MM.1S (cell line): Measurements from ENCODE around the gene KCMF1.
A peak's percentile ranks its signal among the peaks of the same experiment; 100 is the strongest.

Experiments
- DNase-seq: peaks from one replicate; pipeline ENCODE4 v3.0.0-alpha.2; 2015
- H2AFZ ChIP-seq: fragments of 300-600 bp; sonication (generic); 2 replicates; pipeline ENCODE4 v1.6.0; 2016; ENCODE audit warnings: antibody characterized with exemption, low read length
- H3F3A ChIP-seq: fragments of 300-600 bp; sonication (generic); 2 replicates; pipeline ENCODE4 v1.6.1; 2016; ENCODE audit warnings: mild to moderate bottlenecking, antibody characterized with exemption, low read length, moderate library complexity, mixed read lengths; ENCODE audit not compliant: insufficient read depth
- H3K27ac ChIP-seq: fragments of 300-600 bp; sonication (generic); 2 replicates; pipeline ENCODE4 v1.5.1; 2016; ENCODE audit warnings: mild to moderate bottlenecking, low read length
- H3K27me3 ChIP-seq: fragments of 300-600 bp; sonication (generic); replicated peaks from 2 replicates; pipeline ENCODE4 v1.6.0; 2016; ENCODE audit warnings: low read length; ENCODE audit not compliant: insufficient read depth
- H3K36me3 ChIP-seq: fragments of 300-600 bp; sonication (generic); replicated peaks from 2 replicates; pipeline ENCODE4 v1.6.1; 2016; ENCODE audit warnings: mild to moderate bottlenecking, low read length, mixed read lengths; ENCODE audit not compliant: insufficient read depth
- H3K4me1 ChIP-seq: fragments of 300-600 bp; sonication (generic); 2 replicates; pipeline ENCODE4 v1.6.1; 2016; ENCODE audit warnings: low read length, mixed read lengths
- H3K4me2 ChIP-seq: fragments of 300-600 bp; sonication (generic); 2 replicates; pipeline ENCODE4 v1.6.0; 2016; ENCODE audit warnings: low read depth, low read length
- H3K4me3 ChIP-seq: fragments of 300-600 bp; sonication (generic); 2 replicates; pipeline ENCODE4 v1.5.1; 2016; ENCODE audit warnings: low read length, mixed read lengths
- H3K79me2 ChIP-seq: fragments of 300-600 bp; sonication (generic); 2 replicates; pipeline ENCODE4 v1.6.1; 2016; ENCODE audit warnings: mixed run types, low read length, mixed read lengths
- H3K9ac ChIP-seq: fragments of 300-600 bp; sonication (generic); 2 replicates; pipeline ENCODE4 v1.6.1; 2016; ENCODE audit warnings: low read length, mixed read lengths
- H3K9me2 ChIP-seq: fragments of 300-600 bp; sonication (generic); replicated peaks from 2 replicates; pipeline ENCODE4 v1.6.1; 2016; ENCODE audit warnings: mild to moderate bottlenecking, low read length, mixed read lengths; ENCODE audit not compliant: insufficient read depth
- H3K9me3 ChIP-seq: fragments of 300-600 bp; sonication (generic); replicated peaks from 2 replicates; pipeline ENCODE4 v1.6.1; 2016; ENCODE audit warnings: mild to moderate bottlenecking, low read length, mixed read lengths; ENCODE audit not compliant: insufficient read depth
- H4K20me1 ChIP-seq: fragments of 300-600 bp; sonication (generic); 2 replicates; pipeline ENCODE4 v1.6.1; 2016; ENCODE audit warnings: mild to moderate bottlenecking, low read length, moderate library complexity, mixed read lengths; ENCODE audit not compliant: insufficient read depth
- CTCF ChIP-seq: fragments of 300-600 bp; sonication (generic); IDR thresholded peaks from 2 replicates; pipeline ENCODE4 v1.5.1; 2016; ENCODE audit warnings: antibody characterized with exemption, low read length, mixed read lengths
- EZH2 ChIP-seq: fragments of 300-600 bp; sonication (generic); optimal IDR thresholded peaks from 2 replicates; pipeline ENCODE3; 2017; ENCODE audit warnings: low read depth, mild to moderate bottlenecking, antibody characterized with exemption, low read length, mixed read lengths
- EZH2phosphoT487 ChIP-seq: fragments of 300-600 bp; sonication (generic); IDR thresholded peaks from 2 replicates; pipeline ENCODE4 v1.6.1; 2018; ENCODE audit warnings: antibody characterized with exemption, low read length

KCMF1 gene

GRCh38 chr2:84925336-84925723, 45.6 kb upstream of the KCMF1 start:
- peak overlapping the region; percentile 20; the same call in 1 of the 2 replicates for H3K4me3 ChIP-seq
- H3K27me3 ChIP-seq: no peaks in the 10 kb centered on the region
- H3F3A ChIP-seq: peaks cover 18% of the 10 kb centered on the region
- peak overlapping the region; percentile 97 for H3K4me2 ChIP-seq
- H4K20me1 ChIP-seq: no peaks in the 10 kb centered on the region
- TF ChIP-seq EZH2 (no peak), EZH2phosphoT487 (no peak), CTCF (no peak)
- H3K9me2 ChIP-seq: no peaks in the 10 kb centered on the region
- no peak for DNase-seq
- H3K36me3 ChIP-seq: no peaks in the 10 kb centered on the region
- H3K79me2 ChIP-seq: no peaks in the 10 kb centered on the region
- H3K9me3 ChIP-seq: no peaks in the 10 kb centered on the region
- H3K9ac ChIP-seq: no peak overlapping the region; the same call in 1 of the 2 replicates
- H3K4me1 ChIP-seq: peaks cover 10% of the 10 kb centered on the region
- peak overlapping the region; percentile 99 for H2AFZ ChIP-seq
- H3K27ac ChIP-seq: peak overlapping the region; percentile 57; the same call in 1 of the 2 replicates

GRCh38 chr2:84925724-84926376, 45.1 kb upstream of the KCMF1 start:
- peak overlapping the region; percentile 57; the same call in 1 of the 2 replicates for H3K27ac ChIP-seq
- no peaks in the 10 kb centered on the region for H3K79me2 ChIP-seq
- H3K4me1 ChIP-seq: peaks cover 10% of the 10 kb centered on the region
- H4K20me1 ChIP-seq: no peaks in the 10 kb centered on the region
- H3K9me2 ChIP-seq: no peaks in the 10 kb centered on the region
- no peak for TF ChIP-seq EZH2phosphoT487
- TF ChIP-seq EZH2: no peak
- TF ChIP-seq CTCF: peak; percentile 99
- no peaks in the 10 kb centered on the region for H3K9me3 ChIP-seq
- H3K27me3 ChIP-seq: no peaks in the 10 kb centered on the region
- peak overlapping the region; percentile 97 for H3K4me2 ChIP-seq
- peaks cover 20% of the 10 kb centered on the region for H3F3A ChIP-seq
- peak overlapping the region; percentile 61; the same call in 1 of the 2 replicates for H3K9ac ChIP-seq
- H2AFZ ChIP-seq: peak overlapping the region; percentile 99
- peak overlapping the region; percentile 94 for H3K4me3 ChIP-seq
- no peaks in the 10 kb centered on the region for H3K36me3 ChIP-seq
- DNase-seq: peak; percentile 95

GRCh38 chr2:84927275-84927627, 43.7 kb upstream of the KCMF1 start:
- Histone ChIP-seq H3K79me2 (no peaks in the 10 kb centered on the region), H3K4me3 (no peak overlapping the region), H3K36me3 (no peaks in the 10 kb centered on the region), H3K9ac (no peak overlapping the region), H2AFZ (no peak overlapping the region), H3K9me2 (no peaks in the 10 kb centered on the region), H3F3A (peaks cover 32% of the 10 kb centered on the region), H3K9me3 (no peaks in the 10 kb centered on the region), H3K27me3 (no peaks in the 10 kb centered on the region), H4K20me1 (no peaks in the 10 kb centered on the region), H3K4me2 (peak overlapping the region; percentile 97), H3K27ac (no peak overlapping the region), H3K4me1 (peaks cover 20% of the 10 kb centered on the region)
- no peak for DNase-seq
- TF ChIP-seq EZH2 (no peak), EZH2phosphoT487 (no peak), CTCF (no peak)
